Heart left ventricle (tissue), 16 donors: ENCODE measurements around the gene RRAS2. TPM values are rescaled to one million over a fixed set of nuclear protein-coding genes. Genes with fewer than 3 reads are reported as not detected.

Experiments used
- ATAC-seq, 4 donors: fragments of 200-7000 bp; cut with Tn5 transposase; one replicate each; pipeline ENCODE4 v1.9.1; 2020 to 2022; ENCODE audit warnings: moderate library complexity in 4 of 4, mild to moderate bottlenecking in 3 of 4, moderate number of reproducible peaks in 1 of 4
- DNase-seq, 5 donors: peaks; one replicate each; pipeline ENCODE4 v3.0.0-alpha.2; 2020
- H3K27ac ChIP-seq, 12 donors: fragments of 200-600 bp; sonication (generic) in 4 of 12; one replicate each; pipeline versions ENCODE4 v1.5.0 to v1.8.0; 2016 to 2022; ENCODE audit warnings: mild to moderate bottlenecking in 2 of 12
- H3K27me3 ChIP-seq, 9 donors: fragments of 200-600 bp; sonication (generic) in 2 of 9; one replicate each; pipeline versions ENCODE4 v1.5.1 to v1.8.0; 2016 to 2022; ENCODE audit warnings: mild to moderate bottlenecking in 3 of 9
- H3K36me3 ChIP-seq, 9 donors: fragments of 200-600 bp; sonication (generic) in 2 of 9; one replicate each; pipeline versions ENCODE4 v1.5.0 to v1.8.0; 2018 to 2022; ENCODE audit warnings: mild to moderate bottlenecking in 2 of 9
- H3K4me1 ChIP-seq, 12 donors: fragments of 200-600 bp; sonication (generic) in 4 of 12; one replicate each; pipeline versions ENCODE4 v1.5.0 to v1.8.0; 2016 to 2022; ENCODE audit warnings: mild to moderate bottlenecking in 3 of 12
- H3K4me3 ChIP-seq, 12 donors: fragments of 200-600 bp; sonication (generic) in 4 of 12; one replicate each; pipeline versions ENCODE4 v1.5.0 to v1.8.0; 2017 to 2022; ENCODE audit warnings: mild to moderate bottlenecking in 9 of 12, moderate library complexity in 4 of 12
- H3K9me3 ChIP-seq, 12 donors: fragments of 200-600 bp; sonication (generic) in 4 of 12; one replicate each; pipeline versions ENCODE4 v1.5.0 to v1.8.0; 2016 to 2022; ENCODE audit warnings: mild to moderate bottlenecking in 1 of 12
- POLR2A ChIP-seq, 2 donors: fragments of 450-650 bp; IDR thresholded peaks; one replicate each; pipeline ENCODE4 v1.6.1; 2017; ENCODE audit warnings: antibody characterized with exemption in 2 of 2, mild to moderate bottlenecking in 2 of 2, moderate library complexity in 2 of 2
- WGBS, 4 donors: extraction: QIAGEN DNeasy Blood & Tissue Kit in 2 of 4; methylation state at CpG; one replicate each; pipeline versions ENCODE4 v1.1.5 to v1.1.7; 2013 to 2018; 5-methylcytosine and 5-hydroxymethylcytosine counted together
- intact Hi-C, 10 donors: fragments of 100-400 bp; cut with DNase I; formaldehyde crosslinking; loops; one replicate each; pipeline versions ENCODE4 v1.11.1 to v1.14.2; 2022
- polyA plus RNA-seq, 2 donors: library from polyadenylated mRNA; stranded (reverse); fragments of 200-250 nt; gene quantifications; one replicate each; pipeline ENCODE4 v1.2.3, GENCODE V29; 2013
- total RNA-seq, 9 donors: library from RNA; depleted of rRNA in 2 of 9; stranded (reverse); fragments of >200 nt in 2 of 9; fragmentation: NEBNext Ultra II Directional in 3 of 9; extraction: Animal tissue kit (Norgen Biotek cat#: 25700) in 3 of 9; gene quantifications; one replicate each; pipeline versions ENCODE4 v1.1.0 to v1.2.4, GENCODE V29; 2016 to 2023
- TF ChIP-seq, protein P1 (sequence below), 12 donors: fragments of 200-600 bp; sonication (generic) in 4 of 12; IDR thresholded peaks; one replicate each; pipeline versions ENCODE4 v1.5.0 to v1.8.0; 2018 to 2022; ENCODE audit warnings: antibody characterized with exemption in 12 of 12, mild to moderate bottlenecking in 5 of 12
- donor health status: ischemic (EF 13 %, LVEDD 7.1; RV severe dilation, severe dysfunction).
- donor health status: healthy with polysubstance abuse.
- donor health status: DM: no; HTN: yes; CAD: no.
- donor health status: DM: no; HTN: no; CAD: no.
- donor health status: ischemic (EF 25% LVEDD 6.9; RV normal size, moderate dysfunction).
- donor health status: ischemic (EF 25% LVEDD 5.7; RV mildly dilated, moderate dysfunction).
- donor health status: healthy.
- donor health status: DM: yes; HTN: yes; CAD: no.
- donor health status: ischemic (EF 35%, LVEDD 5.7; RV mildly dilated, moderate dysfunction).
- donor health status: nonischemic (EF 11% LVEDD 7.7; RV severe dilation, severe dysfunction).
- donor health status: DM: yes; HTN: yes; CAD: no.
- donor health status: PGD.
- donor health status: ischemic (EF 29% LVEDD 5.4; RV normal size, mild dysfunction).
- donor health status: nonischemic (EF 23%, LVEDD 6.1; RV moderate dilation, normal function).

RRAS2 gene
- total and polyA plus RNA-seq, 11 donors: 25.1 to 111 (median 52.4) TPM

DNA sequence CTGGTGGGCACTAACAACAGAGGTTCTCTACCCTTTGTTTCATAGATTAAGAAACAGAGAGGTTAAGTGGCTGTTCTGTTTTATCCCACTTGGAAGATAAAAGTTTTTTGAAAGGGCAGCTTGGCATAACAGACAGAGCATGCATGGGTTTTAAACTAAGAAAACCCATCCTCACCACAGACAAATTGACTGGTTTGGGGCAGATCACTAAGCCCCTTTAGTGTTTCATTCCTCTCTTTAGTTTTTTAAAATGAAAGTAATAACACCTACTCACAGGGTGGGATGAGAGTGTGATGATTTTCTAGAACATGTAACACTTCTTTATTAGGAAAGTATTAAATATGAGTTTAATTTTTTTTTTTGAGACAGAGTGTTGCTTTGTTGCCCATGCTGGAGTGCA, 12.3 kb upstream of the RRAS2 start:
- H3K9me3 ChIP-seq: no peaks in the 10 kb centered on the region
- no peak for ATAC-seq
- no peak overlapping the region for H3K4me3 ChIP-seq
- H3K4me1 ChIP-seq: peaks cover 0 to 22% (median 8%) of the 10 kb centered on the region in 12 donors
- H3K27ac ChIP-seq: no peak overlapping the region
- intact Hi-C loops: no loop called here
- TF ChIP-seq, protein P1, sequence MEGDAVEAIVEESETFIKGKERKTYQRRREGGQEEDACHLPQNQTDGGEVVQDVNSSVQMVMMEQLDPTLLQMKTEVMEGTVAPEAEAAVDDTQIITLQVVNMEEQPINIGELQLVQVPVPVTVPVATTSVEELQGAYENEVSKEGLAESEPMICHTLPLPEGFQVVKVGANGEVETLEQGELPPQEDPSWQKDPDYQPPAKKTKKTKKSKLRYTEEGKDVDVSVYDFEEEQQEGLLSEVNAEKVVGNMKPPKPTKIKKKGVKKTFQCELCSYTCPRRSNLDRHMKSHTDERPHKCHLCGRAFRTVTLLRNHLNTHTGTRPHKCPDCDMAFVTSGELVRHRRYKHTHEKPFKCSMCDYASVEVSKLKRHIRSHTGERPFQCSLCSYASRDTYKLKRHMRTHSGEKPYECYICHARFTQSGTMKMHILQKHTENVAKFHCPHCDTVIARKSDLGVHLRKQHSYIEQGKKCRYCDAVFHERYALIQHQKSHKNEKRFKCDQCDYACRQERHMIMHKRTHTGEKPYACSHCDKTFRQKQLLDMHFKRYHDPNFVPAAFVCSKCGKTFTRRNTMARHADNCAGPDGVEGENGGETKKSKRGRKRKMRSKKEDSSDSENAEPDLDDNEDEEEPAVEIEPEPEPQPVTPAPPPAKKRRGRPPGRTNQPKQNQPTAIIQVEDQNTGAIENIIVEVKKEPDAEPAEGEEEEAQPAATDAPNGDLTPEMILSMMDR (IDR thresholded peaks at IDR 0.05): no peak
- TF ChIP-seq POLR2A (IDR thresholded peaks at IDR 0.05): no peak
- no peak for DNase-seq
- H3K27me3 ChIP-seq: no peaks in the 10 kb centered on the region
- H3K36me3 ChIP-seq: no peaks in the 10 kb centered on the region

DNA sequence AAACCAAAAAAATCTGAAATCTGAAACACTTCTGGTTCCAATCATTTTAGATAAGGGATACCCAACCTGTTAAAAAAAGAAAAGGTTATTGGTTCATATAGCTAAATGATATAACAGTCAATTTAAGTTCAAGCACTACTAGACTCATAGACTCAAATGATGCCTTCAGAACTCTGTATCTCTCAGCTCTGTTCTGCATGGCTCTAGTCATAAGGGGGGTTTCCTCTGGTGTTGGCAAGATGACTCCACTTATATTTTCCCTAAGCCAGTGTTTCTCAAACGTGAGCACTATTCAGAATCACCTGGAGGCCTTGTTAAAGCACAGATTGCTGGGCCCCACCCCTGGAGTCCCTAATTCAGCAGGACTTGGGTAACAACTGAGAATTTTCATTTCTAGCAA, 11.5 kb upstream of the RRAS2 start:
- Histone ChIP-seq H3K36me3 (no peaks in the 10 kb centered on the region), H3K9me3 (no peaks in the 10 kb centered on the region), H3K4me3 (no peak overlapping the region), H3K27ac (no peak overlapping the region), H3K27me3 (no peaks in the 10 kb centered on the region), H3K4me1 (peaks cover 0 to 22% (median 8%) of the 10 kb centered on the region in 12 donors)
- WGBS, 4 donors: 43 to 69% (median 56%) methylated on average over 1 of the region's 1 CpG
- intact Hi-C loops: no loop called here
- ATAC-seq: no peak
- DNase-seq: no peak
- TF ChIP-seq, protein P1 (IDR thresholded peaks at IDR 0.05): no peak
- TF ChIP-seq POLR2A (IDR thresholded peaks at IDR 0.05): no peak

DNA sequence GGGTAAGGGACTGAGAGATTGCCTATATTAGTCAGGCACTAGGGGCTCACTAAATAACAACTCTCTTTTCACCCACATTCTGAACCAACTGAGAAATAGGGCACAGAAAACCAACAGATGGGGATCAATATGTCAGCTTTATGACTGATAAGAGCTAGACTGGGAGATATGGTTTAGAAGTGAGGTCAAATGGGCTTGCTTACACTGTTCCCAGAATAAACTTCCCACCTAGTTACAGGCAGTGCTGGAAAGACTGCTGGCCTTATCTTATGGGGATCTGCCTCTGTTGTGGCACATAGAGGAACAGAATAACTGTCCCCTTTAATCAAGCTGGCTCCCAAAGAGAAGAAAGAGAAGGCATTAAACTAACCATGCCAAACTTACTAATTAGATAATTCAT, 10.6 kb upstream of the RRAS2 start:
- intact Hi-C loops: no loop called here
- H3K27ac ChIP-seq: no peak overlapping the region
- peaks cover 0 to 15% (median 6%) of the 10 kb centered on the region in 12 donors for H3K4me1 ChIP-seq
- no peaks in the 10 kb centered on the region for H3K27me3 ChIP-seq
- ATAC-seq (no peak), DNase-seq (no peak)
- H3K36me3 ChIP-seq: no peaks in the 10 kb centered on the region
- H3K4me3 ChIP-seq: no peak overlapping the region
- TF ChIP-seq, protein P1 (IDR thresholded peaks at IDR 0.05): no peak
- TF ChIP-seq POLR2A (IDR thresholded peaks at IDR 0.05): no peak
- H3K9me3 ChIP-seq: no peaks in the 10 kb centered on the region

DNA sequence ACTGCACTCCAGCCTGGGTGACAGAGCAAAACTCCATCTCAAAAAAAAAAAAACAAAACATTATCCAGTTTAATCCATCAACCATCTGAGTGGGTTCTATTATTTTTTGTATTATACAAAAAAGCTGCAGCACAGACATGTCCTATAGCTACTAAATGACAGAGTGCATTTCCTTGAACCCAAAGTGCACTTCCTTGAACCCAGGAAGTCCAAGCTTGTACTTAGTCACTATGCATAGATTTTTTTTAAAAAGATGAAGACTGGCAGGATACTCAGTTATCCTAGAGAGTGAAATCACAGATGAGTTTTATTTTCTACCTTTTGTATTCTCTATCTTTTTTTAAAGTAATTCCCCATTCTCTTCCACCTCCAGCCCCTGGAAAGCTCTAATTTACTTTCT, 8.0 kb upstream of the RRAS2 start:
- DNase-seq: no peak
- Histone ChIP-seq H3K9me3 (no peaks in the 10 kb centered on the region), H3K4me3 (no peak overlapping the region), H3K27me3 (no peaks in the 10 kb centered on the region), H3K27ac (no peak overlapping the region), H3K36me3 (no peaks in the 10 kb centered on the region), H3K4me1 (peaks cover 0 to 25% (median 10%) of the 10 kb centered on the region in 12 donors)
- no peak for ATAC-seq
- intact Hi-C loops: no loop called here
- TF ChIP-seq, protein P1 (IDR thresholded peaks at IDR 0.05): no peak
- TF ChIP-seq POLR2A (IDR thresholded peaks at IDR 0.05): no peak
